ENCODE measurements around the gene XYLT2. TPM values are rescaled to one million over a fixed set of nuclear protein-coding genes. Genes with fewer than 3 reads are reported as not detected.

XYLT2 gene
- total RNA-seq, 1 experiment from 2014 or later, result 28.5 TPM

GRCh38 chr17:50303596-50303995, 42.3 kb upstream of the XYLT2 start:
- BruUV-seq (replicated peaks), result no TSS peak
- H3K4me3 ChIP-seq (ENCODE audit: low read depth in 2 of 2, low read length in 2 of 2), result no peak overlapping the region
- no peaks in the 10 kb centered on the region for H3K4me1 ChIP-seq (ENCODE audit: control insufficient read depth, insufficient read depth, low read length)
- TF ChIP-seq CTCF (IDR thresholded peaks at IDR 0.05) (no peak), TCF7L2 (IDR thresholded peaks at IDR 0.05; ENCODE audit: low read depth, low read length) (no peak), REST (IDR thresholded peaks at IDR 0.05; ENCODE audit: insufficient read depth in 1 of 2, low read depth in 2 of 2, low read length in 1 of 2) (no peak), POLR2AphosphoS5 (IDR thresholded peaks at IDR 0.05; ENCODE audit: low read depth, low read length) (no peak), SIN3A (IDR thresholded peaks at IDR 0.05; ENCODE audit: borderline replicate concordance, insufficient read depth, low read depth, low read length) (no peak)
- H3K27me3 ChIP-seq (ENCODE audit: control insufficient read depth, insufficient read depth, low read length), result no peaks in the 10 kb centered on the region
- ATAC-seq (no peak), DNase-seq (ENCODE audit: low read depth, low spot score) (no peak)
- in situ Hi-C loops (cut with HindIII; ENCODE audit: low pct_unique_long_range_greater_than_20kb, low sequenced_read_pairs), result no loop called here
- H3K27ac ChIP-seq (ENCODE audit: low read length), result no peak overlapping the region
- POLR2A ChIA-PET, result no interaction called here
- CTCF ChIA-PET, result no interaction called here
- no peaks in the 10 kb centered on the region for H3K36me3 ChIP-seq (ENCODE audit: control insufficient read depth, insufficient read depth, low read length)
- intact Hi-C loops (cut with micrococcal nuclease; ENCODE audit: unreplicated experiment), result no loop called here
- no peaks in the 10 kb centered on the region for H3K9me3 ChIP-seq (ENCODE audit: control insufficient read depth, insufficient read depth, low read depth, low read length)

GRCh38 chr17:50304781-50305404, 41.0 kb upstream of the XYLT2 start:
- peak overlapping the region; percentile 15; the same call in 1 of the 2 replicates for H3K27ac ChIP-seq (ENCODE audit: low read length)

More at GRCh38 chr17:50304781-50305404, 41.0 kb upstream of the XYLT2 start:
- H3K4me3 ChIP-seq (ENCODE audit: low read depth in 2 of 2, low read length in 2 of 2), result no peak overlapping the region
- H3K36me3 ChIP-seq (ENCODE audit: control insufficient read depth, insufficient read depth, low read length), result no peaks in the 10 kb centered on the region
- no peaks in the 10 kb centered on the region for H3K27me3 ChIP-seq (ENCODE audit: control insufficient read depth, insufficient read depth, low read length)
- intact Hi-C loops (cut with micrococcal nuclease; ENCODE audit: unreplicated experiment) (no loop called here), in situ Hi-C loops (cut with HindIII; ENCODE audit: low pct_unique_long_range_greater_than_20kb, low sequenced_read_pairs) (no loop called here)
- no peaks in the 10 kb centered on the region for H3K9me3 ChIP-seq (ENCODE audit: control insufficient read depth, insufficient read depth, low read depth, low read length)
- POLR2A ChIA-PET, result interaction anchor here (0.6 kb wide), 1 partner anchor 152 kb away, joined by 3 read pairs; no protein-coding TSS in a partner anchor
- no peaks in the 10 kb centered on the region for H3K4me1 ChIP-seq (ENCODE audit: control insufficient read depth, insufficient read depth, low read length)
- DNase-seq (ENCODE audit: low read depth, low spot score), result no peak
- CTCF ChIA-PET, result interaction anchor here (0.6 kb wide), 1 partner anchor 12 kb away, joined by 3 read pairs; no protein-coding TSS in a partner anchor
- BruUV-seq (replicated peaks), result no TSS peak
- no peak for ATAC-seq
- TF ChIP-seq REST (IDR thresholded peaks at IDR 0.05; ENCODE audit: insufficient read depth in 1 of 2, low read depth in 2 of 2, low read length in 1 of 2) (no peak), TCF7L2 (IDR thresholded peaks at IDR 0.05; ENCODE audit: low read depth, low read length) (no peak), SIN3A (IDR thresholded peaks at IDR 0.05; ENCODE audit: borderline replicate concordance, insufficient read depth, low read depth, low read length) (no peak), POLR2AphosphoS5 (IDR thresholded peaks at IDR 0.05; ENCODE audit: low read depth, low read length) (no peak), CTCF (IDR thresholded peaks at IDR 0.05) (no peak)

Measured in Panc1 (cell line).